ENCODE results near the gene MROH2A.

MROH2A gene

DNA sequence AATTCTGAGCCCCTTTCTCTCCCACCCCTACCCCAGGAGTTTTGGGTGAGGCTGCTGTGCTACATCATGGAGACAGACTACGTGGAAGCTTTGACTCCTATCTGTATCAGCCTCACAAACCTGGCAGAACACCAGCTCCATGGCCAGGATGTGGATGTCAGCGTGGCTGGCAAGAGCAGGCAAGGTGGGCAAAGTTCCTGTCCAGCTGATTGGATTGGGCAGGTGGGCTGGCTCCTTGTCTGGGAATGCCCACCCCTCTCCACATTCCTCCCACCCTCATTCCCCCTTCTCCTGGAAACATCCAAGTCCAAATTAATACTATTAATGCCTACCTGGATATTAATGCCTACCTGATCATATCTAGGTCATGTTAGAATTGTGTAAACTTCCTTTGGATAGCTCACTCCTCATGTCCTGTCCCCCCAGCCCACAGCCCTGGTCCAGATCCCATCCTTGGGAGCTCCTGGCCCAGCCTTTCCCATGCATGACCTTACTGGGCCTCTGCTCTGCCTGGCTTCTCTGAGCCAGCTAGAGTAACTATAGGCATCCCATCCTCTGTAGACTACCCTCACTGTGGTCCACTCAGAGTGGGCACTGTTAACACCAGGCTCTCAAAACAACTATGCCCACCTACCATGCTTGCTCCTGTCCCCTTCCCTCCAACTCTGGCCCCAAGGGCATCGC, 24.1 kb downstream of the MROH2A start:
- no peak for DNase-seq

- DNase-seq = no peak
Measured at GRCh38 chr2:233803292-233803911, 25.3 kb downstream of the MROH2A start.

- DNase-seq = no peak
Measured at GRCh38 chr2:233803994-233804393, 25.9 kb downstream of the MROH2A start.

- no peak for DNase-seq
Measured at GRCh38 chr2:233807215-233807865, 29.2 kb downstream of the MROH2A start.

- no peak for DNase-seq
Measured at GRCh38 chr2:233807966-233808935, 30.1 kb downstream of the MROH2A start.

GRCh38 chr2:233810385-233810784, 32.3 kb downstream of the MROH2A start:
- DNase-seq = no peak

DNA sequence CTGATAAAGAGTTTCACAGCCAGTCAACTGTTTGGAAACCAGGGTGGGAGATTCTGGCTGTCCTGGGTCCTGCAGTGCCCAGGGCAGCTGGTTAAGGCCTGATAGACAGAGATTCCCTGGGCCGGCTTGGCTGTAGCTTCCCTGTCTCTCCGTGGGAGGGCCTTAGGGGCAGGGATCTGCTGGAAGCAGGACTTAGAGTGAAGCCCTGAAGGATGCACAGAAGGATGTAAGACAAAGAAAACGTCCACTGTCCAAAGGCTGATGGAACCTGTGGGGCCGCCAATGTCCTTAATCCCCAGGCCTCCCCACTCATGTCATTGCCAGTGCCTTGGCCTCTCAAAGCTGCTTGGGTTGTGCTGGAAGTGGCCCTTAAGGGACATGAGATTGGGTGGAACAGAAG, 33.0 kb downstream of the MROH2A start:
- DNase-seq = no peak

- no peak for DNase-seq
Measured at GRCh38 chr2:233811732-233812131, 33.6 kb downstream of the MROH2A start.

GRCh38 chr2:233813236-233814055, 35.3 kb downstream of the MROH2A start:
- no peak for DNase-seq

GRCh38 chr2:233814056-233814835, 36.1 kb downstream of the MROH2A start:
- DNase-seq = peak in 1 of 2 experiments; percentile 10

DNA sequence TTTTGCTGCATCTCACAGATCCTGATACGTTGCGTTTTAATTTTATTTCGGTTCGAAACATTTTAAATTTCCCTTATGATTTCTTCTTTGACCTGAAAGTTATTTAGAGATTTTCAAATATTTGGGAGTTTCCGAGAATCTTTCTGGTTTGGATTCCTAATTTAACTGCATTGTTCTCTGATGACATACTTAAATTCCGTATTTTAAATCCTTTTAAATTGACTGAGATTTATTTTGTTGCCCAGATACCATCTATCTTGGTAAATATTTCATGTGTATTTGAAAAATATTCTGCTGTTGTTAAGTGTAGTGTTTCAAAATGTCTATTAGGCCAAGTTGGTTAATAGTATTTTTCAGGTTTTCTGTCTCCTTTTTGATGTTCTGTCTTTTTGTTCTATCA, 37.7 kb downstream of the MROH2A start:
- DNase-seq = no peak

DNA sequence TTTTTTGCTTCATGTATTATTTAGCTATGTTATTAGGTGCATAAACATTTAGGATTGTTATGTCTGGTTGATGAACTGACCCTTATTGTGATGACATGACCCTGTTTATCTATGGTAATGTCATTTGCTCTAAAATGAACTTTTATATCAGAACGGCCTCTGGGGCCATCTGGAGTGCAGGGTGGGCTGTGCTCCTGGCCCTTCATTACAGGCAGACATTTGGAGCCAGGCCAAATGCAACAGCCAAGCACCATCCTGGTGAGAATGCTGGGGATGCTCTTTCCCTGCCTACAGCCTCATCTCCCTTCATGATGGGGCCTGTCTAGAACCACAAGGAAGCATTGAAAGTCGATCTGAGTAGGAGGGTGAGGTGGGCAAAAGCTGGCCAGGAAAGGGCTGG, 38.2 kb downstream of the MROH2A start:
- DNase-seq = no peak

DNA sequence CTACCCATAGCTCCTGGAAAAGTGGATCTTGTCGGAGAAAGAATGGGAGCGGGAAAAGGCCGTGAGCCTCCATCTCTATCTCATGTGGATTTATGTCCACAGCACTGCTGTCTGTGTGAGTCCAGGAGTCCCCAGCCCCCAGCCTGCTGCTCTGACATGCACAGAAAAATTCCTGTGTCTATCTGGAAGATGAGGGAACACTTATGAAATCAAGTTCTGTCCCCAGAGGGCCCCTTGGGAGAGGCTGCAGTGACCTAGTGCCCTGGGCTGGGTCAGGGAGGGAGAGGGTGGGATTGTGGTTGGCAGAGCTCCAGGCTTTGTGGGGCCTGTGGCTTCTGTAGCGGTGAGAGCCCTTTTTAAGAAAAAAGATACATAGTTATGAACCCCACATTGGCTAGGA, 38.6 kb downstream of the MROH2A start:
- DNase-seq = no peak

DNA sequence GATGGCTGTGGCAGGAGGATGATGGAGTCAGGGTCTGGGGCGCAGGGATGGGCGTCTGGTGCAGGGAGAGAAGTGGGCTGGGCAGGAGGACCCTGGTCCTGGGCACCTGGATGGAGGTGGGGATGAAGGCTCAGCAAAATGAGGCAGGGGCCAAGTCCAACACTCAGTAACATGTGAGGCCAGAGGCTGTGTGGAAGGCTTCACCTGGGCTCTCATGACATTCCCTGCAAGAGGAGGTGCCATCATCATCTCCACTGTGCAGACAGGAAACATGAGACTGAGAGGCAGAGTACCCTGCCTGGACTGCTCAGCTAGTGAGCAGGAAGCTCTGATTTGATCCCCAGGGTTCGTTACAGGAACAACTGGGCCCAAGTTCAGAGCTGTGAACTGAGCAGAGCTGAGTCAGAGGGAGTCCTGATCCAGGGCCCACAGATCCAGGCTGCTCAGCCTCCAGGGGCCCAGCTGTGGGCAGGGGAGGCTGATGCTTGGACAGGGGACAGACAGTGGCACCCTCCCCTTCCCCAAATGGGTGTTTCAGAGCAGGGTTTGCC, 39.3 kb downstream of the MROH2A start:
- no peak for DNase-seq

GRCh38 chr2:233817995-233818638, 40.0 kb downstream of the MROH2A start:
- no peak for DNase-seq

DNA sequence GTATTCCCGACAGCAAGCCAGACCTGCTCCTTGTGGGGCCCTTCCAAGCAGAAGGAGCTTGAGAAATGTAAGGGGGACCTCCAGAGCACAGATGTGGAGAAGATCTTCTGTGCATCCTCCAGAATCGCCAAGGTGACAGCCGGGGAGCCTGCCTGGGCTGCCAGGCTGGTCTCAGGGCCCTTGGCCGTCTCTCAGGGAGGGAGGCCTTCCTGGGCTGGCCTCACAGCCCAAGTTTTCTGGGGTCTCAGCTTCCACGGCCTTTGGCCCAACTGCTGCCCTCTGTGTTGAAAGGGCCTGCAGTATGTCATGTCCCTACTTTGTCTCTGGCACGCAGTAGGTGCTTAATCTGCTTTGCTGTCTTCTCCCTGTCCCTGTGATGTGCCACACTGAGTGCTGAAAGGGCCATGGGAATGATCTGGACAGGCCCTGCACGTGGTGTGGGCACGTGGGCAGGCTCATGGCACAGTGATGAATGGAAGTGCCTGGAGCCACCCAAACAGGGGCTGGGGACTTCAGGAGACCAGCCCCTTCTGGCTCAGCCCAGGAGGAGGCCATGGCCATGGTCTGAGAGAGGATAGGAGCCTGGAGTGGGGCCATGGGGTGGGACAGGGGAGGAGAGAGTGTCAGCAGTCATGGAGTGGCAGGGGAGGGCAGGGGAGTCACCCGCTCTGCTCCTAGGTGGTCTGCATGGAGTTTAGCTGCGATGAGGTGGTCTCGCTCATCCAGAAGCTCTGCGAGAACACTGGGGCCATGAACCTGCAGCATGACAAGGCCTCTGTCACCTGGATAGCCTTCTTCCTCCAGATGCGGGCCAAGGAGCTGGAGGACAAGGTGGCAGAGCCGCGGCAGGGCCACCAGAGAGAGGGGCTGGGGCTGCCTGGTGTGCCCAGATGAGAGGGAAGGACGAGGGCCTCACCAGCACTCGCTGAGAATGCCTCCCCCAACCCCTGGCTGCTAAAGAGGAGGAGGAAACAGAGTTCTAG, 40.8 kb downstream of the MROH2A start:
- no peak for DNase-seq

- DNase-seq = no peak
Measured at GRCh38 chr2:233819884-233820773, 42.0 kb downstream of the MROH2A start.

GRCh38 chr2:233820774-233821105, 42.6 kb downstream of the MROH2A start:
- DNase-seq = no peak

Measured in SW 1271 (cell line).